Psoas muscle (tissue), 8 donors: Measurements from ENCODE around the gene ANGEL1. TPM values are rescaled to one million over a fixed set of nuclear protein-coding genes. Genes with fewer than 3 reads are reported as not detected.

ENCODE experiments used
- ATAC-seq, 4 donors: fragments of 200-7000 bp; cut with Tn5 transposase; one replicate each; pipeline ENCODE4 v1.9.1; 2020; ENCODE audit warnings: moderate library complexity in 3 of 4, mild to moderate bottlenecking in 2 of 4
- DNase-seq, 2 donors: peaks; one replicate each; pipeline ENCODE4 v3.0.0-alpha.2; 2020
- H3K27ac ChIP-seq: fragments of 200-600 bp; one replicate; pipeline ENCODE4 v1.8.0; 2022
- H3K27me3 ChIP-seq, 3 donors: fragments of 200-600 bp in 1 of 3; one replicate each; pipeline versions ENCODE4 v1.6.1 to v1.8.0; 2013 to 2022; ENCODE audit warnings: low read length in 2 of 3, mild to moderate bottlenecking in 2 of 3, moderate library complexity in 1 of 3; ENCODE audit not compliant: insufficient read depth in 3 of 3
- H3K36me3 ChIP-seq, 2 donors: fragments of 200-600 bp in 1 of 2; one replicate each; pipeline versions ENCODE4 v1.6.1 to v1.8.0; 2013 to 2022; ENCODE audit warnings: low read depth in 1 of 2, mild to moderate bottlenecking in 1 of 2, moderate library complexity in 1 of 2; ENCODE audit not compliant: insufficient read depth in 1 of 2
- H3K4me1 ChIP-seq: fragments of 200-600 bp; one replicate; pipeline ENCODE4 v1.8.0; 2022
- H3K4me3 ChIP-seq: fragments of 200-600 bp; one replicate; pipeline ENCODE4 v1.8.0; 2022; ENCODE audit warnings: mild to moderate bottlenecking
- H3K9me3 ChIP-seq: fragments of 200-600 bp; one replicate; pipeline ENCODE4 v1.8.0; 2022
- WGBS, 3 donors: extraction: QIAGEN DNeasy Blood & Tissue Kit; methylation state at CpG; one replicate each; pipeline versions ENCODE4 v1.1.6 to v1.1.7; 2013; 5-methylcytosine and 5-hydroxymethylcytosine counted together
- intact Hi-C, 2 donors: fragments of 100-400 bp; cut with DNase I; formaldehyde crosslinking; loops; one replicate each; pipeline versions ENCODE4 v1.11.0 to v1.14.2; 2022
- polyA plus RNA-seq, 3 donors: library from polyadenylated mRNA; stranded (reverse); fragments of 200-250 nt; gene quantifications; one replicate each; pipeline ENCODE4 v1.2.3, GENCODE V29; 2013
- total RNA-seq, 4 donors: library from RNA; stranded (reverse); fragmentation: NEBNext Ultra II Directional in 2 of 4; extraction: Animal tissue kit (Norgen Biotek cat#: 25700) in 2 of 4; gene quantifications; one replicate each; pipeline versions ENCODE4 v1.2.1 to v1.2.4, GENCODE V29; 2021 to 2023
- TF ChIP-seq, protein P1 (sequence below): fragments of 200-600 bp; IDR thresholded peaks from one replicate; pipeline ENCODE4 v1.8.0; 2022; ENCODE audit warnings: antibody characterized with exemption
- donor health status: healthy with polysubstance abuse.
- donor health status: DM: no; HTN: no; CAD: no; lungs with moderate emphysema.
- donor health status: Bipolar disorder and iron deficiency.
- donor health status: healthy.
- donor health status: DM: yes; HTN: yes; CAD: no.
- donor health status: DM: no; HTN: no; CAD: no.
- donor health status: DM: no; HTN: no; CAD: no.
- donor health status: DM: yes; HTN: yes; CAD: no.

ANGEL1 gene
- total and polyA plus RNA-seq, 7 donors, result 4.5 to 14.1 (median 10.6) TPM

DNA sequence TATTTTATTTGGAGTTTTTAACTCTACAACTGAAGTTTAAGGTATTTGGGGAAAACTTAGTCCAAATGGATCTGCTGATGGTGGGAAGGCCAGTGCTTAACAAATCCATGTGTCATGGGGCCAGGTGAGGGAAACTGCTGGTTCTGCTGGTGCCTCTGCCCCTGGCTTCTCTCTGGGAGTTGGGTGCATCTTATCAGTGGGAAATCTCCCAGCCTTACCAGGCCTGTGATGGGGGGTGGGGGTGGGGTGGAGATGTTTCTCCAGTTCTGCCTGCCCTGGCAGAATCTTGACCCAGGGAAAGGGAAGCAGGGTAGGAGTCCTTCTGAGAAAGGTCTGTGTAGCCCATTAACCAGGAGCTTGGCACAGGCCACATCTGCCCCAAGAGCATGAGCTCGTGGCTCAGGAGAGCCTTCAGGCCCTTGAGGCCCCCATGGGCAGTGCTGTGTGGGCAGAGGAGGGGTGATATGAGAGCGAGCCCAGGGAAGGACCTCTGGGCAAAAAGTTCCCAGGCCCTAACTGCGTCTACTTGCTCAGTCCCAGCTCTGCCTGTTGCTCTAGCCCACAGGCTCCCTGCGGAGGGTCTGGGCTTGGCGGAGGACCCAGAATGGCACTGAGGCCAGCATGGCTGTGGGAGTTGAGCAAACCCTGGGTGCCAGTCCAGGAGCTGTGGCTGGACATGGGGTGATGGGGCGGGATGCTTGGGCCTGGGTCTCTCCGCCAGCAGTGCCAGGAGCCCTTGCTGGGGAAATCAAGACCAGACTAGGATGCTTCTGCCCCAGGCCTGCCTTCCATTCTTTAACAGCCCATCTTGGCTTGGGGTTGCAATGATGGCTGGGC, 33.2 kb downstream of the ANGEL1 start:
- TF ChIP-seq, protein P1, sequence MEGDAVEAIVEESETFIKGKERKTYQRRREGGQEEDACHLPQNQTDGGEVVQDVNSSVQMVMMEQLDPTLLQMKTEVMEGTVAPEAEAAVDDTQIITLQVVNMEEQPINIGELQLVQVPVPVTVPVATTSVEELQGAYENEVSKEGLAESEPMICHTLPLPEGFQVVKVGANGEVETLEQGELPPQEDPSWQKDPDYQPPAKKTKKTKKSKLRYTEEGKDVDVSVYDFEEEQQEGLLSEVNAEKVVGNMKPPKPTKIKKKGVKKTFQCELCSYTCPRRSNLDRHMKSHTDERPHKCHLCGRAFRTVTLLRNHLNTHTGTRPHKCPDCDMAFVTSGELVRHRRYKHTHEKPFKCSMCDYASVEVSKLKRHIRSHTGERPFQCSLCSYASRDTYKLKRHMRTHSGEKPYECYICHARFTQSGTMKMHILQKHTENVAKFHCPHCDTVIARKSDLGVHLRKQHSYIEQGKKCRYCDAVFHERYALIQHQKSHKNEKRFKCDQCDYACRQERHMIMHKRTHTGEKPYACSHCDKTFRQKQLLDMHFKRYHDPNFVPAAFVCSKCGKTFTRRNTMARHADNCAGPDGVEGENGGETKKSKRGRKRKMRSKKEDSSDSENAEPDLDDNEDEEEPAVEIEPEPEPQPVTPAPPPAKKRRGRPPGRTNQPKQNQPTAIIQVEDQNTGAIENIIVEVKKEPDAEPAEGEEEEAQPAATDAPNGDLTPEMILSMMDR, result no peak
- intact Hi-C loops, result loop anchor here in 1 of 2 donors (5.0 kb wide), 1 partner anchor 67 kb away; no protein-coding TSS in a partner anchor
- Histone ChIP-seq H3K27me3 (no peaks in the 10 kb centered on the region), H3K4me3 (no peak overlapping the region), H3K27ac (no peak overlapping the region), H3K36me3 (peaks cover 0 to 30% of the 10 kb centered on the region in 2 donors), H3K9me3 (no peaks in the 10 kb centered on the region), H3K4me1 (peaks cover 7% of the 10 kb centered on the region)
- WGBS, 3 donors, result 84 to 92% (median 90%) methylated on average over 7 of the region's 7 CpGs
- no peak for DNase-seq
- no peak for ATAC-seq

DNA sequence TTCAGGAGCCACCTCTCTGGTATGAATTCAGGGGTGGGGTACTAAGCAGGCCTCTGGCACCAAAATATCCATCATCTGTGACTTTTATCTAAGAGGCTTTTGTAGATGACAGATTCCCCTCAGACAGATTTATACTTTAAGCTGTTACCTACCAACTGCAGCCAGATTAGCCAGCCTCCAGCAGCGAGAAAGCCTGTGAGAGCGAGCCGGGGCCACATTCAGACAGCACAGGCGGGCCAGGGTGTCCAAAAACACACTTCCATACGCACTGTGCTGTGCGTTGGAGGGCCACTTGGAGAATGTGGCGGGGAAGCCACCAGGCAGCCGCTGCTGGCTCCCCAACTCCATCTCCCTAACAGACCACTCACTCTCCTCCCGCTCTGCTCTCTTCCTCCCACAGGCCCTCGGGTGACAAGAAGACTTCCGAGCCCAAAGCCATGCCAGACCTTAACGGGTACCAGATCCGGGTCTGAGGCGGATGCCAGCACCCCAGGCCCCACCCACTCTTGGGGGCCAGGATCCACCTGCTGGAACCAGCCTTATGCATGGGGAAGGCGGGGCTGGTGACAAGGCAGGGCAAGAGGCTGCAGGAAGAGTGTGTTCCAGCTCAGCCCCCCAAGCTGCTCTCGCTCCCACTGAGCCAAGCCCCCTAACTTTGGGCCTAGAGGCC, 34.0 kb downstream of the ANGEL1 start:
- Histone ChIP-seq H3K4me1 (peaks cover 5% of the 10 kb centered on the region), H3K27me3 (no peaks in the 10 kb centered on the region), H3K36me3 (peaks cover 0 to 27% of the 10 kb centered on the region in 2 donors), H3K27ac (no peak overlapping the region), H3K4me3 (no peak overlapping the region), H3K9me3 (no peaks in the 10 kb centered on the region)
- TF ChIP-seq, protein P1, result no peak
- intact Hi-C loops, result no loop called here
- 77 to 80% (median 79%) methylated on average over 16 of the region's 16 CpGs for WGBS, 3 donors
- DNase-seq (no peak), ATAC-seq (no peak)

DNA sequence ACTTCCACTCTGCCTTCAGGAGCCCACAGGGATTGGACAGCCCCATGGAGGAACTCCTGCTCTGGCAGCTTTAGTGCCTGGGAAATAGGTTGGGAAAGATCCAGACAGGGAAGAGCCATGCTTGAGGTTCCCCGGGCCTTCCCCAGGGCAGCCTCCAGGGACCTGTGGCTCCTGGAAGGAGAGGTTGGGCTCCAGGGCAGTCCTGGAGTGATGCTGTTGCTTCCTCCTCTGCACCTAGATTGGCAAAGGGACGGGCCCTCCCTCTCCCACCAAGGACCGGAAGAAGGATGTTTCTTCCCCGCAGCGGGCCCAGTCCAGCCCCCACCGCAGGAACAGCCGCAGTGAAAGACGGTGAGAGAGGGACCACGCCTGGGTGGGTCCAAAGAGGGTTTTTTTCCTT, 35.0 kb downstream of the ANGEL1 start:
- DNase-seq, result no peak
- intact Hi-C loops, result no loop called here
- WGBS, 3 donors, result 59 to 74% (median 69%) methylated on average over 8 to 9 of the region's 9 CpGs
- ATAC-seq, result no peak
- Histone ChIP-seq H3K36me3 (peaks cover 0 to 19% of the 10 kb centered on the region in 2 donors), H3K27ac (no peak overlapping the region), H3K4me3 (no peak overlapping the region), H3K4me1 (peaks cover 5% of the 10 kb centered on the region), H3K9me3 (no peaks in the 10 kb centered on the region), H3K27me3 (no peaks in the 10 kb centered on the region)
- TF ChIP-seq, protein P1, result no peak

DNA sequence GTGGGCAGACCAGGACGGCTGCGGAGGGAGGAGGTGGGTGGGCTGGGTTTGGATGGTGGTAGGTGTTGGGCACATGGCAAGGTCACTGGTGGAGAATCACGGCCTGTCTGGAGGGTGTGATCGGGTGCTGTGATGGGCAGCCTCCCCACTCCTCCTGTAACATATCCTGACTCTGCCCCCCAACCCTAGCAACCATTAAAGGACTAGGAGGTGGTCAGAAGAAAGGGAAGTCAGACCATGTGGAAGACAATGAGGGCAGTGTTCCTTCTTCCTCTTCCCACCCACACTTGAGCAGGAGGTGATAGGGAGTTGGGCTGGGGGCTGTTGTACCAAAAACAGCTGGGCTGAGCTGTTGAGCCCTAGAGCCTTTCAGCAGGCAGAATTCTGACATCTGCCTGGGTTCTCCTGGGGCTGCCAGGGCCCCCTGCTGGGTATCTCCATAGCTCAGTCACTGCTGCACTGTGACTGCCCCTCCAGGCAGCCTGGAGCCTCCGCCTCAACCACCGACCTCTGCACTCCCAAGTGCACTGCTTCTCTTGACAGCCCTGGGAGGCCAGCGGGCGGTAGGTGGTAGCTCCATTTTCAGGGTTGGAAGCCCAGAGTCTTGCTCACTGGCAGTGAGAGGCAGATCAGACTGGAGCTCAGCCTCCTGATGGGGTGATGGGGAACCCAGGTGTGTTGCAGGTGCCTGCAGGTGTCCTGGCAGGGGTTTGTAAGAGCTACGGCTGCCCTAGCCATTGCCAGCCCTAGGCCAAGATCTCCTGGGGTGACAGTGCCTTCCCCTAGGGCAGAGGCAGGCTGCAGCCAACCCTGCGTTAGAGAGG, 36.0 kb downstream of the ANGEL1 start:
- Histone ChIP-seq H3K9me3 (no peaks in the 10 kb centered on the region), H3K27me3 (peaks cover 0 to 1% (median 0%) of the 10 kb centered on the region in 3 donors), H3K27ac (no peak overlapping the region), H3K4me3 (no peak overlapping the region), H3K4me1 (no peaks in the 10 kb centered on the region), H3K36me3 (peaks cover 0 to 8% of the 10 kb centered on the region in 2 donors)
- ATAC-seq, result no peak
- TF ChIP-seq, protein P1, result no peak
- no peak for DNase-seq
- intact Hi-C loops, result no loop called here
- 77 to 81% (median 81%) methylated on average over 10 of the region's 10 CpGs for WGBS, 3 donors
